HEK293 (cell line): ENCODE results near the gene CDC14A.
A peak's percentile ranks its signal among the peaks of the same experiment; 100 is the strongest.

ENCODE experiments used
- ATF2 ChIP-seq: fragments of 450-650 bp; formaldehyde crosslinking; IDR thresholded peaks from 2 replicates; pipeline ENCODE4 v1.5.1; 2016; ENCODE audit warnings: missing biosample characterization, missing genetic modification characterization, low read depth
- CTCF ChIP-seq: fragments of 450-650 bp; formaldehyde crosslinking; IDR thresholded peaks from 2 replicates; pipeline ENCODE4 v1.5.1; 2016; ENCODE audit warnings: missing biosample characterization, missing genetic modification characterization
- GFI1B ChIP-seq: fragments of 450-650 bp; formaldehyde crosslinking; IDR thresholded peaks from 2 replicates; pipeline ENCODE4 v1.5.1; 2016; ENCODE audit warnings: missing biosample characterization, missing genetic modification characterization
- IKZF3 ChIP-seq: fragments of 450-650 bp; IDR thresholded peaks from 2 replicates; pipeline ENCODE4 v1.5.0; 2018; ENCODE audit warnings: missing biosample characterization, mild to moderate bottlenecking, missing genetic modification characterization, moderate library complexity
- KLF9 ChIP-seq: fragments of 450-650 bp; formaldehyde crosslinking; IDR thresholded peaks from 2 replicates; pipeline ENCODE4 v1.5.1; 2016; ENCODE audit warnings: missing biosample characterization, missing genetic modification characterization, low read depth
- OVOL3 ChIP-seq: fragments of 450-650 bp; formaldehyde crosslinking; IDR thresholded peaks from 2 replicates; pipeline ENCODE4 v1.5.1; 2016; ENCODE audit warnings: missing biosample characterization, missing genetic modification characterization
- PRDM10 ChIP-seq: fragments of 450-650 bp; formaldehyde crosslinking; IDR thresholded peaks from 2 replicates; pipeline ENCODE4 v1.5.1; 2016; ENCODE audit warnings: missing biosample characterization, missing genetic modification characterization
- TCF7L2 ChIP-seq: IDR thresholded peaks from 2 replicates; pipeline ENCODE4 v1.6.1; 2011; ENCODE audit warnings: low read depth, mild to moderate bottlenecking, inconsistent platforms, low read length, moderate library complexity, borderline replicate concordance
- YY1 ChIP-seq: fragments of 450-650 bp; formaldehyde crosslinking; IDR thresholded peaks from 2 replicates; pipeline ENCODE4 v1.5.1; 2018; ENCODE audit warnings: missing biosample characterization, missing genetic modification characterization
- ZBTB21 ChIP-seq: fragments of 450-650 bp; formaldehyde crosslinking; IDR thresholded peaks from 2 replicates; pipeline ENCODE4 v1.5.1; 2017; ENCODE audit warnings: missing biosample characterization, missing genetic modification characterization
- ZBTB44 ChIP-seq: fragments of 450-650 bp; IDR thresholded peaks from 2 replicates; pipeline ENCODE4 v1.5.1; 2018; ENCODE audit warnings: missing biosample characterization, mild to moderate bottlenecking, missing genetic modification characterization
- ZFHX2 ChIP-seq: fragments of 450-650 bp; formaldehyde crosslinking; conservative IDR thresholded peaks from 2 replicates; pipeline ENCODE4 v1.5.1; 2016; ENCODE audit warnings: missing biosample characterization, missing genetic modification characterization
- ZNF175 ChIP-seq: fragments of 450-650 bp; formaldehyde crosslinking; IDR thresholded peaks from 2 replicates; pipeline ENCODE4 v1.5.1; 2016; ENCODE audit warnings: missing biosample characterization, missing genetic modification characterization
- ZNF280D ChIP-seq: fragments of 450-650 bp; formaldehyde crosslinking; IDR thresholded peaks from 2 replicates; pipeline ENCODE4 v1.5.1; 2016; ENCODE audit warnings: missing biosample characterization, missing genetic modification characterization
- ZNF302 ChIP-seq: fragments of 450-650 bp; formaldehyde crosslinking; IDR thresholded peaks from 2 replicates; pipeline ENCODE4 v1.5.1; 2016; ENCODE audit warnings: missing biosample characterization, missing genetic modification characterization, low read depth
- ZNF335 ChIP-seq: fragments of 450-650 bp; formaldehyde crosslinking; conservative IDR thresholded peaks from 2 replicates; pipeline ENCODE4 v1.5.1; 2016; ENCODE audit warnings: missing biosample characterization, missing genetic modification characterization
- ZNF362 ChIP-seq: fragments of 450-650 bp; formaldehyde crosslinking; IDR thresholded peaks from 2 replicates; pipeline ENCODE4 v1.5.1; 2016; ENCODE audit warnings: missing biosample characterization, missing genetic modification characterization
- ZNF501 ChIP-seq: fragments of 450-650 bp; formaldehyde crosslinking; IDR thresholded peaks from 2 replicates; pipeline ENCODE4 v1.5.1; 2016; ENCODE audit warnings: missing biosample characterization, missing genetic modification characterization
- ZNF510 ChIP-seq: fragments of 450-650 bp; formaldehyde crosslinking; IDR thresholded peaks from 2 replicates; pipeline ENCODE4 v1.5.1; 2018; ENCODE audit warnings: mild to moderate bottlenecking, missing genetic modification characterization, missing biosample characterization; ENCODE audit not compliant: insufficient replicate concordance
- ZNF558 ChIP-seq: fragments of 450-650 bp; formaldehyde crosslinking; IDR thresholded peaks from 2 replicates; pipeline ENCODE4 v1.5.1; 2016; ENCODE audit warnings: missing biosample characterization, missing genetic modification characterization
- ZNF560 ChIP-seq: fragments of 450-650 bp; formaldehyde crosslinking; IDR thresholded peaks from 2 replicates; pipeline ENCODE4 v1.5.1; 2017; ENCODE audit warnings: missing biosample characterization, missing genetic modification characterization, borderline replicate concordance
- ZNF580 ChIP-seq: fragments of 450-650 bp; formaldehyde crosslinking; IDR thresholded peaks from 2 replicates; pipeline ENCODE4 v1.5.1; 2016; ENCODE audit warnings: missing biosample characterization, missing genetic modification characterization
- ZNF704 ChIP-seq: fragments of 450-650 bp; formaldehyde crosslinking; IDR thresholded peaks from 2 replicates; pipeline ENCODE4 v1.5.1; 2016; ENCODE audit warnings: missing biosample characterization, missing genetic modification characterization
- ZNF747 ChIP-seq: fragments of 450-650 bp; formaldehyde crosslinking; IDR thresholded peaks from 2 replicates; pipeline ENCODE4 v1.5.1; 2016; ENCODE audit warnings: missing biosample characterization, missing genetic modification characterization

The CDC14A gene

GRCh38 chr1:100351095-100351887 is 1.0 kb upstream of the CDC14A start (continued):
- no peak for TF ChIP-seq ZNF560 (tag by site-specific recombination)
- TF ChIP-seq CTCF (tag by site-specific recombination) = peak; percentile 91
- TF ChIP-seq ZNF704 (tag by site-specific recombination) = no peak
- TF ChIP-seq ZNF335 (tag by site-specific recombination) = peak; percentile 21
- TF ChIP-seq YY1 (tag by site-specific recombination) = peak; percentile 72
- no peak for TF ChIP-seq OVOL3 (tag by site-specific recombination)
- no peak for TF ChIP-seq GFI1B (tag by site-specific recombination)
- peak; percentile 20; the same call in 1 of the 2 replicates for TF ChIP-seq ZNF580
- TF ChIP-seq ZNF558 (tag by site-specific recombination) = no peak
- TF ChIP-seq ZBTB44 (tag by site-specific recombination) = 0 out of 2 replicates have a peak, but pooled peaks have one; percentile 10
- no peak for TF ChIP-seq ZNF747 (tag by site-specific recombination)
- TF ChIP-seq TCF7L2 = no peak
- no peak for TF ChIP-seq ATF2 (tag by site-specific recombination)
- no peak for TF ChIP-seq ZNF510
- no peak for TF ChIP-seq ZBTB21 (tag by site-specific recombination)
- peak; percentile 88; the same call in 1 of the 2 replicates for TF ChIP-seq ZNF501 (tag by site-specific recombination)
- TF ChIP-seq ZNF280D = no peak
- TF ChIP-seq IKZF3 = peak; percentile 89
- TF ChIP-seq ZFHX2 (tag by site-specific recombination) = no peak
- no peak for TF ChIP-seq ZNF175
- no peak for TF ChIP-seq ZNF302 (tag by site-specific recombination)
- peak; percentile 43; the same call in 1 of the 2 replicates for TF ChIP-seq ZNF362 (tag by site-specific recombination)
- peak; percentile 68 for TF ChIP-seq KLF9 (tag by site-specific recombination)
- TF ChIP-seq PRDM10 = peak; percentile 81
